HG02840 (cell line): Measurements from ENCODE around the gene IL4I1.
A peak's percentile ranks its signal among the peaks of the same experiment; 100 is the strongest.

Source experiments
- ATAC-seq: cut with Tn5 transposase; IDR thresholded peaks from one replicate; pipeline ENCODE4 v1.9.1; 2021; ENCODE audit warnings: mild to moderate bottlenecking, moderate library complexity, moderate number of reproducible peaks; ENCODE audit not compliant: unreplicated experiment, low FRiP score

The IL4I1 gene

DNA sequence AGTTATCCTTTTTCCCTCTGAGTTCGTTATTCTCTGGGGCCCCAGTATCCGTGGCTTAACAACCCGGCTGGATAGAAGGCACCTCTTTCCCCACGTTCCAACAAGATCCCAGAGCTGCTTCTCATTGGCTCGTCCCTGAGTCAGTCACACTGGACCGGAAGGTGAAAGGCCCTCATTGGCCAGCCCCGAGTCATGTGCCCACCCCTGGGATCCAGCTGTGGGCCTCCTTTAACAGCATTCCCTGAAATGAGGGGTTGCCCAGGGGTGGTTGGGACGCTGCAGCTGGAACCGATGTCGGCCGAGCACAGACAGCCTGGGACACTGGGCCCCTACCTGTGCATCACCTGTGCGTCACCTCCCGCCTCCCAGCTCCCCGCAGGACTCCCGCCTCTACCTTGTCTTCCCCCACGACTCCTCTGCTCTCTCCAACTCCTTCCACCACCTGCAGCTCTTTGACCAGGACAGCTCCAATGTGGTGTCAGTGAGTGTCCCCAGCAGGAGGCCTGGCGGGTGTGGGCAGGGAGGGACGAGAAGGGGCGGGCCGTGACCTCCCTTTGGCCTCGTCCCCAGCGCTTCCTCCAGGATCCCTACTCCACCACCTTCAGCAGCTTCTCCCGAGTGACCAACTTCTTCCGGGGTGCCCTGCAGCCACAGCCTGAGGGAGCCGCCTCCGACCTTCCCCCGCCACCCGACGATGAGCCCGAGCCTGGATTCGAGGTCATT, 14.9 kb downstream of the IL4I1 start:
- ATAC-seq: no peak

DNA sequence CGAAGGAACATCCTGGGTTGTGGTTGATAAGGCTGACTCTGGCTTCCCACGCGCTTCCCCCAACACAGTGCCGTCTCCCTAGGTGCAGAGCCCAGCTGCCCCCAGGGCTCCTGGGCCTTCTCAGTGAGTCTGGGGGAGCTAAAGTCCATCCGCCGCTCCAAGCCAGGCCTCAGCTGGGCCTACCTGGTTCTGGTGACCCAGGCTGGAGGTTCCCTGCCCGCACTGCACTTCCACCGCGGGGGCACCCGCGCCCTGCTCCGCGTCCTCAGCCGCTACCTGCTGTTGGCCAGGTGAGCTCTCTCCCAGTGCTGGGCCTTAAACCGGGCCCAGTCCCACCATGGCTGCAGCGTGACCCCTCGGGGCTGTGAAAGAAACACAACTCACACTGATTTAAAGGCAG, 15.5 kb downstream of the IL4I1 start:
- no peak for ATAC-seq

DNA sequence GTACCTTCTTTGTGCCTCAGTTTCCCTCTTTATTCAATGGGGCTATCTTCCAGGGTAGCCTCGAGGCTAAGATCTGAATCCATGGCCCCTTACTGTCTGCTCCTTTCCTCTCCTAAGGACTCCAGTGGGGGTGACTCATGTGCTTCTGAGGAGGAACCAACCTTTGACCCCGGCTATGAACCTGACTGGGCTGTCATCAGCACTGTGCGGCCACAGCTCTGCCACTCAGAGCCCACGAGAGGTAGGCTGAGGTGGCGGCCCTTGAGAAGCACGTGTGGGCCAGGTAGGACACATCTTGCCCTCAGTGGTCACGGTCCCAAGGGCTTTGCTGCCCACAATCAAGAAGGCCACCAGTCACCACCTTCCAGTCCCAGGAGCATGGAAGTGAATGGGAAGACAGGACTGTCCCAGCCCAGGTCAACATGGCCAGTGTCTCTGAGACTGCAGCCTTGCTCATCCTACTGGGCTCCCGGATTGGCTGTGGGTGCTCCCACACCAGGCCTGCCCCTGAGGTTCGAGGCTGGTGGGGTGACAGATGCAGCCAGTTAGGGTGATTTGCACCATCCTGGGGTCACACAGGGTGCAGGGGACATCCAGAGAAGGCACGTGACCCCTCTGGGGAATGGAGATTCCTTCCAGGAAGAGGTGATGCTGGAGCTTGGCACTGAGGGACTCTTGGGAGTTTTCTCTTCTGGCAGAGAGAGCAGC, 16.4 kb downstream of the IL4I1 start:
- no peak for ATAC-seq

DNA sequence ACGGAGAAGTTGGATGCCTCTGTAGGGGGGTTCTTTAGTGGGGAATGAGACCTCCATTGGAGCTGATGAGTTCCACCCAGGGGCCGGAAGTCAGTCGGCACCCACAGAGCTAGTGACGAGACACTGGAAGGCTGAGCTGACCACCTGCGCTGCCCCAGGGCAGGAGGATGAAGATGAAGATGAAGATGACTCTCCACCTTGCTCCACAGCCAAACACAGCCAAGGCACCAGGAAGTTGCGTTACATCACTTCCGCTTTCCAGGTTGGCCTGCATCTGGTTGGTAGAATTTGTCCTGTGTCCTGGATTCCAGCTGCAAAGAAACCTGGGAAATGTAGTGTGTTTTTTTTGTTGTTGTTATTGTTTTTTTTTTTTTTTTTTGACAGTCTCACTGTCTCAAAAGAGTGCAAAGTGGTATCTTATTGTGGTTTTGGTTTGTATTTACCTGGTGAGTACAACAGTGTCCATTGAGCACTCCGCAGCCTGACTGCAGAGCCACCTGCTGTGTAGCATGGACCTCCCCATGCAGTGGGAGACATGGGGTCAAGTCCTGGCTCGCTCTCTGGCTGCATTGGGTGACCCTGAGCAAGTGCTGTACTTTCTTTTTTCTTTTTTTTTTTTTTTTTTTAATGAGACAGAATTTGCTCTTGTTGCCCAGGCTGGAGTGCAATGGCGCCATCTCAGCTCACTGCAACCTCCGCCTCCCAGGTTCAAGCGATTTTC, 17.3 kb downstream of the IL4I1 start:
- no peak for ATAC-seq

DNA sequence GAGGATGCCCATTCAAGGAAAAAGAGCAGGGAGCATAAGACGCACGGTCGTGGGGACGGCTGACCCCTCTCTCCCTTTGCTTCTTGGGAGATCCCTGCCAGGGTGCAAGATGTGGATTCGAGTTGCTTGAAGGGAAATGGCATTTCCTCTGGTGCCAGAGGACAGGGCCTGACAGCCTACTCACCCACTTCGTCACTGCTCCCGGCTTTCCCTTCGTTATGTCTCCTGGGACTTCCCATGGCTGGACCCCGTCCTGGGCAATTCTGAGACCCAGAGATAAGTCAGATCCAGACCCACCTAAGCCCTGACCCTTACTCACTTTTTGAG, 18.0 kb downstream of the IL4I1 start:
- ATAC-seq: no peak

DNA sequence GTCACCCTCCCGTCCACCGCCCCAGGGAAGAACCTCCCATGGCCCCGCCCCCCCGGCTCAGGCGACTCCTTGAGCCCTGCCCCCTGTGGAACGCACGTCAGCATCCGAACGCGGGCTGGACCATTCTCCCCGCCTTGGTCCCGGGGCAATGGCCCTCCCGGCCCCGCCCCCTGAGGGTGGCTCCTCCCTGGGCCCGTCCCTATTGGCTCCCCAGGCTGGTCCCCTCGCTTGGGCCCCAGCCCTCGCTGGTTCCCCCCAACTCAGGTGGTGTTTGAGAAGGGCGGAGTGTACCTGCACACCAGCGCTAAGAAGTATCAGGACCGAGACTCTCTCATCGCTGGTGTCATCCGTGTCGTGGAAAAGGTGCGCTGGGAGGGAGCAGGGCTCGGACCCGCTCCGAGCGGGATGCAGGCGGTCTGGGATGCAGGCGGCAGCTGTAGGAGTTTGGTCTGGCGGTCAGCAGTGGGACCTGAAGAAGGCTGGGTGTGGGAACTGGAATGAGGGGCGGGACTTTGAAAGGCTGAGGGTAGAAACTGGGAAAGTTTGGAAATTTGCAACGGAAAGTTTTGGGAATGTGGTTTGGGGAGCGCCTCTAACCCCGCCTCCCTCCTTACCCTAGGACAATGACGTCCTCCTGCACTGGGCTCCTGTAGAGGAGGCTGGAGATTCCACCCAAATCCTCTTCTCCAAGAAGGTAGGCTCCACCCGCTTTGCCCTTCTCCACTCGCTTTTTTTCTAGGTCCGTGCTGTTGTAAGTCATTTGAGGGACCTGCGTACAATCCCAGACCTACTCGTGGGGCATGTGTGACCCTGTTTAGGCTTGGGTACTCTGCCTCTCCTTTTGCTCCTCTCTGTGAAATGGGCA, 18.6 kb downstream of the IL4I1 start:
- peak; percentile 30 for ATAC-seq

DNA sequence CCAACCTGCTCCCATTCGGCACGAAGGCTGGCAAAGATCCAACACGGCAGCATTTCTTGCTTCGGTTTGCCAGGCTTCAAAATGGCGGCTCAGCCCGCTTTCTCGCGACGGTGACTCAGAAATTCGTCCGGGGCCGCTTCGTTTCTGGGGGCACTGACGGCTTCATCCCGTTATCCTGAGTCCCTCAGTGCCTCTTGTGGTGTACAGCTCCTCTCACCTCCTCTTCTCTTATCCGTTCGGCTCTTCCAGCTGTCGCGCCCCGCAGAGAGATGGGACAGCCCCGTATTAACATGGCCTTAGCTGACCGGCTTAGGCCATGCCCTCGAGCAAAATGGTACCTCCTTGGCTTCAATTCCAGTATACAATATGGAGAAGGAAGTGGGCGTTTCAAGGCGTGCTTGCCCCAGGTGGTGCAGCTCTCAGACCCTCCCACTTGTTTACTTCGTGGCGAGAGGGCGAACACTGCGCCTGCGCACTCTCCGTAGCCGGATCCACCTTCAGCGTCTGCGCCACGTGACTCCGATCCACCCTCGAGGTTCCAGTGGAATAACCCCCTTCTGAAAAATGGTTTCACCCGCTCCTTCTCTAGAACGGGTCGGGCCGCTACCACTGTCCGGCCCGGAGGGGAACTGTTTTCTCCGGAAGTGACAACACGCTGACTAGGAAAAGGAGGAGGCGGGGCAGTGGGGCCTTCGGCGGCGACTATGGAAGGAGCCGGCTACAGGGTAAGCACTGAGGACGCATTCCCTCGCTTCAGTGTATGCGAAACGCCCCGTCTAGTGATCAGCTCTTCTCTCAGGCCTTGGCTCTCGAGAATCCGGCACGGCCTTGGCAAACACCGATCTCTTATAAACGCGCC, 19.4 kb downstream of the IL4I1 start, which contains the start of the genes AKT1S1 and TBC1D17:
AKT1S1 (minus strand) TSS at position 336 of the 859 bp plus-strand sequence. CDS start 4,060 bp downstream, outside the sequence.
TBC1D17 (plus strand) TSS at position 683 of the 859 bp plus-strand sequence; CDS start at position 705, 22 bp downstream.
- peak; percentile 65 for ATAC-seq

DNA sequence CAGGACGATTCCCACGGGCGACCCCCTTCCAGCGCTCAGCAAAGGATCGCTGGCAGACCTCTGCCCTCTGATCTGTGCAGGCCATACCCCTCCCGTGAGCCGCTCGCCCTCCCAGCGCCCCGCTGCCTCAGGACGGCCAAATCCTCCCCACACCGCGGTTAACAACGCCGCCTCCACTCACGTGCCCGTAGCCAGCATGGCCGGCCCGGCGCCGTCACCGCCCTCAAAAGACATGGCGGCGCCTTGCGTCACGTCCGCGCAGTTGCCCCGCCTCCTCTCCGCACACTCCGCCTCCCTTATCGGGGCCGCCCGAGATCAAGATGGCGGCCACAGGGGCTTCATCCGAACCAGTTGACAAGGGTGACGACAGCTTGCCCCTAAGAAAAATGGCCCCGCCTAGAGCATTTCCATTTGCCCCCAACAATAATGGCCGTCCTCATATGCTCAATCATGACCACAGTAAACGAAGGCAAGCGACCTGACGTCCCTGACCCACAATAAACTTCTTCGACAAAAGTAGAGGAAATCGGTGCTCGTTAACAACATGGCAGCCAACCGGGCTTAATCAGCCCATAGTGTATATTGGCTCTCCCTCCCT, 20.2 kb downstream of the IL4I1 start:
- peak; percentile 44 for ATAC-seq

DNA sequence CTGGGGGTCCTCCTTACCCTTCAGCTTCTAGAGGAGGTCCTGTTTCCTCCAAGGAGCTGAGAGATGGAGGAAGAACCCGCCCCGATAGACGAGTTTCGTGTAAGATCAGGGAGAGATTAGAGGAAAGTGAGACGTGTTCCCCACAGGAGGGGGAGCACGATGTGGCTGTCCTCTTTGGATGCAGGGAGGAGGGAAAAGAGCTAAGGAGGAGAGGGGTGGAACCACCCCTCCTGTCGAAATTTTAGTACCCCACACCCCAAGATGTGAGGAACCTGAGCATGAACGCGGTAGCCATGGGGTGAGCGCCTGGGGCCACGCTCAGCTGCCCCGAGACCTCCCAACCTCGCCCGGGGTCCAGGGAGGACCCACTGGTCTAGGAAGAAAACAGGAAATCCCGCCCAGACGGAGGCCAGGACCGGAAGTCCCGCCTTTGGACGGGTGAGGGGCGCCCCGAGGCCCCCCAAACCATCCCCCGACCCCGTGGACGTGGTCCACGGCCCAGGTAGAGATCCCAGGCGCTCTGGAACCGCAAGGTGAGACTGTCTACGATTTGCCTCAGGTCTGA, 20.7 kb downstream of the IL4I1 start:
- ATAC-seq: no peak

DNA sequence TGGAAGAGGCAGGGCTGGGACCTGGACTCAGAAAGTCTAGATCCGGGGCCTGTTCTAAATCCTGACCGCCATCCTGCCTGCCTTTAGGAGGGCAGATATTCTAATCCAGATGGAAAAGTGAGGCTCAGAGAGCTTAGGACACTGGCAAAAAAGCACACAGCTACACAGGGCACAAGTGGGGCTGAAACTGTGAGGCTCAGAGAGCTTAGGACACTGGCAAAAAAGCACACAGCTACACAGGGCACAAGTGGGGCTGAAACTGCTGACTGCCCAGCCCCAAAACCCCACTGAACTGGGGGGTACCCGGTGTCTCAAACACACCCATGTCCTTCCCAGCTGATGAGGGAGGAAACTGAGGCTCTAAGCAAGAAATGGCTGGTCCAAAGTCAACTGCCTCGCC, 21.5 kb downstream of the IL4I1 start:
- no peak for ATAC-seq

DNA sequence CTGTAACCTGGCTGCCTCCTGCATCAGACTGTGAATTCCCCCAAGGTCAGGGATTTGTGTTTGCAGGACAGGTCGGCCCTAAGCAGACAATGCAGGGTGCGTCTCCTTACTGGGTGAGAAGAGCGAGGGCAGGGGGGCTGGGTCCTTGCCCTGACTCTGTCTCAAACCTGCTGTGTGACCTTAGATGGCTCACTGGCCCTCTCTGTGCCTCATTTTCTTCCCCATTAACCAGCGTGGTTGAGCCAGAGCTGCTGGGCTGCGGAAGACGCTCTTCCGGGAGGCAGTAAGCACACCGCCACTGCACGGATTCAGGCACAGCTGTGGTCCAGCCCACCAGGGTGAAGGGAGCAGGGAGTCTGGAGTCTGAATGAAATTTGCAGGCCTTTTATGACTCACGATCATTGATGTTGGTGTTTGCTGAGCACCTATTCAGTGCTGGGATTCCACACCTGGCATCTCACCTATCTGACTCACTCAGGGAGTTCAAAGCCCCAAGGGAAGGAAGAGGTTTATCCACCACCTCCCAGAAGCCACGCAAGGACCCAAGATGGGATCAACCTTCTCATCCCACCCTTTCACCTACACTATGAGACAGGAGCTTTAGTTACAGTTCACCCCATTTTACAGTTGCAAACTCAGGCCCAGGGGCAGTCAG, 22.1 kb downstream of the IL4I1 start:
- no peak for ATAC-seq

DNA sequence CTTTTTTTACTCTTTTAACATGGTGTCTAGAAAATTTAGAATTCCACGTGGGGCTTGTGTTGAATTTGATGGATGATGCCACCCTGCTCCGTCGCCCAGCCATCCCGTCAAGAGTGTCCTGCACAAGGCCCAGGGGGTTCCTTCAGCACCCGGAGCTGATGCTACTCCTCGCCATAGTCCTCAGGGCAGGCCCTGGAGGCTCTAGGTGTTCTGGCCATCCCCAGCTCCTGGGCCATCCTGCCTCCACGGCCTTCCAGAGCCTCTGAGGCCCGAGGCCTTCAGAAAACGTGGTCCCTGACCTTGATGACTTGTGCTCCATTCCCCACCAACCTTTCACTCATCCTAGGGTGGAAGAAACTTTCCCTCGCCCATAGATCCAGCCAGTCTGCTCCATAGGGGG, 22.9 kb downstream of the IL4I1 start:
- ATAC-seq: no peak

DNA sequence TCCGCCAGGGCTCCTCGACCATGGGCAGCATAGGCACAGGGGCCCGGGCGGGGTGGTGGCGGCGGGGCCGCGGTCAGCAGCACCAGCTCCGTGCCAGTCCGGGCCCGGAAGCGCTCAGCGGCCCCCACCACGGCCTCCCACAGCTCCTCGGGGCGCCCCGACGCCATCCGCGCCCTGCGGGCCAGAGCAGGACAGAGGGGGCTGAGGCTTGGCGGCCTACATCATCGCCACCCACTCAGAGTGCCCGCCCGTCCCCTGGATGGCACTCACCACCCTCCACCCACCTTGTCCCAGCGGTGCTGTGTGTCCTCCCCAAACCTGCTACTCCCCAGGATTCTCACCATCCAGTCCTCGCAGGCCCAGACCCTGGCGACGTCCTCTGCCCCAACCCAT, 23.6 kb downstream of the IL4I1 start:
- ATAC-seq: no peak

DNA sequence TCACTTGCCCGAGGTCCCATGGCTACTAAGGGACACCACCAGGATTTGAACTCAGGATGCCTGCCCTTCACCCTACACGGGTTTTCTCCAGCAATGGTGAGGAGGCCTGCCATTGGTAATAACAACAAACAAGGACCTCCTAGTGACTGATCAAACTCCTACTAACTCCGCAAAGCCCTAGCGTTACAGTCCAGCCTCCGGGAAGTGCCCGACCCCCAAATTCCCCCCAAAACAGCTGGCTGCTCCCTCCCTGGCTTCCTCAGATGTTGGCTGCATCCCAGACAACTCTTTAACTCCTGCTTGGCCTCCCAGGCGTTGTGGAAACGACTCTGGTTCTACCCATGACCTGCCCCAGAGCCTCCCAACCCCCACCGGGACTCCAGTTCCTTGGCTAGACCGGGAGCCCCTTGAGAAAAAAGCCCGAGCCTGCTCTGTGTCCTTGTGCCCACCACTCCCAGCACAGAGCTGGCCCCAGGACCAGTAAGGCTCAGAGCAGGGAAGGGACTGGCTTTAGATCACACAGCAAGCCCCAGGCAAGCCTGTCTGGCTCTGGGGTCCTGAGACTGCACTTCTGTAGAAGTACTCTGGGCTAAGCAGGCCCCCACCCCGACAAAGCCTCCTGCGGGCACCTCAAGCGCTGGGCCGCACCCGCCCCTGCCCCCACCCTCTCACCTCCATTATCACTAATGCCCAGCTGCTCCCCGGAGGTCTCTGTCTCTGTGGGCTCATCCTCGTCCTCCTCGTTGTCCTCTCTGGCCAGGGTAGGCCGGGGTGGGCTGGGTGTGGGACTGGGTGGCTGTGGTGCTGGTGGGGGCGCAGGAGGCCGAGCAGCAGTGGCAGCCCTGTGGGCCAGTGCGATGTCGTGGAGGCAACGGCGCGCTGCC, 24.2 kb downstream of the IL4I1 start:
- ATAC-seq: no peak

DNA sequence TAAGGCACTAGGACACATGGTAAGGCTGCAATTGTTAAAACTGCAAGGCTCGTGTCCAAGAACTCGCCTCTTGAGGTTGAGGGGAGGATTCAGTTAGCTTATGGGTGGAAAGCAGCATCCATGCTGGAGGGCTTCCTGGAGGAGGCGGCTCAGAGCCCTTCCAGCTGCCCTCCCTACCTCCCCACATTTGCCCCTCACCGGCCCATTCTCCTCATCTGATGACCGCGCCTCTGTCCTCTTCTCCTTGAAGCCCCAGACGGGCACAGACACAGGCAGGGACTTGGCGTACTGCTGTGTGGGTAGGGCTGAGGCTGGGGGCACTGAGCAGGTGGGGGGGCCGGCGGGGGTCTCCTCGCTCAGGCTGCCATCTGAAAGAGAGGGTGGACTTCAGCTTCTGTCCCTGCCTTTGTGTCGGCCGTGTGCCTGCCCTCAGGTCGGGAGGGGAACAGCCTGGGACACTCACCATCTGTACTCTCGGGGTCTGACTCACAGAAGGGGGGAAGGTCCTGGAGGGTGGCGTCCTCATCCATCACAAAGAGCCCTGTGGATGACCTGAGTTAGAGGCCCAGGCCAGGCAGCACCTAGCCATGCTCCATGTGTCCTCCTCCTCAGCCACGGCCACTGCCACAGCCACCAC, 25.2 kb downstream of the IL4I1 start:
- ATAC-seq: no peak

DNA sequence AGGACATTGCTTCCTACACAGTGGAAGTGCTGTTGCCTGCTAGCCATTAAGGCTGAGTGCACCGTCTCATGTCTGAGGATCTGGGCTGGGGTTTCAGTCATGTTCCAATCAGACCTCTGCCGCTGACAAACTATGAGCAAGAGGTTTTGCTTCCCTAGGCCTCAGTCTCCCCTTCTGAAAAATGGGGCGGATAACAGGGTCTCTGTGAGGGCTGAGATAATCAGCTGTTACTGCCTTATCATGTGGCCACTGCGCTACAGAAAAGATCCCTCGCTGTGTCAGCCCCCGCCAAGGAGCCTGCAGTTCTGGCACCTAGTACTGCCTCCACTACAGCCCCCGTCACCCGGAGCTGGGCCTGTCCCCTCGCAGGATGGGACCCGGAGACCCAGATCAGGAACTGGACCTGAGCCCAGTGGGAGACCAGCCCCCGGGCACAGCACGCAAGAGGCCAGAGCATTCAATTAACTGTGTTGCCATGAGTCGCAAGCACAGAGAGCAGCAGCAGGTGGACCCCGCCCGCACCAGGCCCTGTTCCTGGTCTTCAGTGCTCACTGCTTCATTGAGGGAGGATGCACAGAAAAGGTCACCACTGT, 26.3 kb downstream of the IL4I1 start:
- ATAC-seq: no peak
